Measurements from ENCODE around the gene GIGYF2.

GIGYF2 gene

GRCh38 chr2:232789082-232789481 lies 92.0 kb downstream of the GIGYF2 start:
- no peaks in the 10 kb centered on the region for H3K9me3 Mint-ChIP-seq
- intact Hi-C loops (cut with micrococcal nuclease), result no loop called here
- no peaks in the 10 kb centered on the region for H3K4me1 Mint-ChIP-seq (ENCODE audit: low read depth)
- H3K27me3 Mint-ChIP-seq, result no peaks in the 10 kb centered on the region
- H3K36me3 Mint-ChIP-seq (ENCODE audit: low read depth), result peaks cover 10% of the 10 kb centered on the region
- H3K4me3 Mint-ChIP-seq, result no peak overlapping the region
- H3K27ac Mint-ChIP-seq, result no peak overlapping the region

- Mint-ChIP-seq H3K9me3 (no peaks in the 10 kb centered on the region), H3K4me3 (no peak overlapping the region), H3K27me3 (no peaks in the 10 kb centered on the region), H3K27ac (no peak overlapping the region), H3K36me3 (ENCODE audit: low read depth) (no peaks in the 10 kb centered on the region), H3K4me1 (ENCODE audit: low read depth) (no peaks in the 10 kb centered on the region)
- intact Hi-C loops (cut with micrococcal nuclease), result no loop called here
These were observed 94.4 kb downstream of the GIGYF2 start for GRCh38 chr2:232791518-232791917.

GRCh38 chr2:232793271-232793670 lies 96.1 kb downstream of the GIGYF2 start:
- H3K9me3 Mint-ChIP-seq, result no peaks in the 10 kb centered on the region
- no peaks in the 10 kb centered on the region for H3K4me1 Mint-ChIP-seq (ENCODE audit: low read depth)
- intact Hi-C loops (cut with micrococcal nuclease), result no loop called here
- no peaks in the 10 kb centered on the region for H3K36me3 Mint-ChIP-seq (ENCODE audit: low read depth)
- H3K27ac Mint-ChIP-seq, result no peak overlapping the region
- no peaks in the 10 kb centered on the region for H3K27me3 Mint-ChIP-seq
- no peak overlapping the region for H3K4me3 Mint-ChIP-seq

GRCh38 chr2:232794981-232795380 lies 97.8 kb downstream of the GIGYF2 start:
- Mint-ChIP-seq H3K9me3 (no peaks in the 10 kb centered on the region), H3K4me1 (ENCODE audit: low read depth) (no peaks in the 10 kb centered on the region), H3K27me3 (no peaks in the 10 kb centered on the region), H3K4me3 (no peak overlapping the region), H3K36me3 (ENCODE audit: low read depth) (peaks cover 6% of the 10 kb centered on the region), H3K27ac (no peak overlapping the region)
- intact Hi-C loops (cut with micrococcal nuclease), result no loop called here

- Mint-ChIP-seq H3K27me3 (no peaks in the 10 kb centered on the region), H3K4me1 (ENCODE audit: low read depth) (no peaks in the 10 kb centered on the region), H3K4me3 (no peak overlapping the region), H3K27ac (no peak overlapping the region), H3K9me3 (no peaks in the 10 kb centered on the region), H3K36me3 (ENCODE audit: low read depth) (peaks cover 15% of the 10 kb centered on the region)
- intact Hi-C loops (cut with micrococcal nuclease), result no loop called here
These were observed 98.8 kb downstream of the GIGYF2 start for GRCh38 chr2:232795920-232796319.

GRCh38 chr2:232798187-232798586 lies 101.1 kb downstream of the GIGYF2 start:
- H3K4me3 Mint-ChIP-seq, result no peak overlapping the region
- no peak overlapping the region for H3K27ac Mint-ChIP-seq
- H3K9me3 Mint-ChIP-seq, result no peaks in the 10 kb centered on the region
- no peaks in the 10 kb centered on the region for H3K27me3 Mint-ChIP-seq
- H3K4me1 Mint-ChIP-seq (ENCODE audit: low read depth), result peaks cover 6% of the 10 kb centered on the region
- intact Hi-C loops (cut with micrococcal nuclease), result no loop called here
- peaks cover 18% of the 10 kb centered on the region for H3K36me3 Mint-ChIP-seq (ENCODE audit: low read depth)

GRCh38 chr2:232800166-232800565 lies 103.0 kb downstream of the GIGYF2 start:
- Mint-ChIP-seq H3K36me3 (ENCODE audit: low read depth) (peaks cover 36% of the 10 kb centered on the region), H3K27ac (no peak overlapping the region), H3K4me1 (ENCODE audit: low read depth) (peaks cover 6% of the 10 kb centered on the region), H3K9me3 (no peaks in the 10 kb centered on the region), H3K27me3 (no peaks in the 10 kb centered on the region), H3K4me3 (no peak overlapping the region)
- intact Hi-C loops (cut with micrococcal nuclease), result no loop called here

- intact Hi-C loops (cut with micrococcal nuclease), result no loop called here
- H3K27me3 Mint-ChIP-seq, result no peaks in the 10 kb centered on the region
- H3K4me1 Mint-ChIP-seq (ENCODE audit: low read depth), result peaks cover 6% of the 10 kb centered on the region
- peaks cover 50% of the 10 kb centered on the region for H3K36me3 Mint-ChIP-seq (ENCODE audit: low read depth)
- H3K4me3 Mint-ChIP-seq, result no peak overlapping the region
- no peak overlapping the region for H3K27ac Mint-ChIP-seq
- no peaks in the 10 kb centered on the region for H3K9me3 Mint-ChIP-seq
These were observed 105.0 kb downstream of the GIGYF2 start for GRCh38 chr2:232802091-232802490.

GRCh38 chr2:232809349-232810124 lies 112.4 kb downstream of the GIGYF2 start:
- intact Hi-C loops (cut with micrococcal nuclease), result no loop called here
- H3K27me3 Mint-ChIP-seq, result no peaks in the 10 kb centered on the region

GRCh38 chr2:232810444-232810843 lies 113.3 kb downstream of the GIGYF2 start:
- H3K9me3 Mint-ChIP-seq, result no peaks in the 10 kb centered on the region
- H3K4me3 Mint-ChIP-seq, result no peak overlapping the region
- H3K4me1 Mint-ChIP-seq (ENCODE audit: low read depth), result peaks cover 6% of the 10 kb centered on the region
- H3K27ac Mint-ChIP-seq, result no peak overlapping the region
- H3K27me3 Mint-ChIP-seq, result no peaks in the 10 kb centered on the region
- H3K36me3 Mint-ChIP-seq (ENCODE audit: low read depth), result peaks cover 93% of the 10 kb centered on the region
- intact Hi-C loops (cut with micrococcal nuclease), result no loop called here

More at GRCh38 chr2:232809349-232810124, 112.4 kb downstream of the GIGYF2 start:
- Mint-ChIP-seq H3K4me3 (no peak overlapping the region), H3K9me3 (no peaks in the 10 kb centered on the region), H3K36me3 (ENCODE audit: low read depth) (peaks cover 93% of the 10 kb centered on the region), H3K27ac (no peak overlapping the region), H3K4me1 (ENCODE audit: low read depth) (no peaks in the 10 kb centered on the region)

- Mint-ChIP-seq H3K27ac (no peak overlapping the region), H3K27me3 (no peaks in the 10 kb centered on the region)
- intact Hi-C loops (cut with micrococcal nuclease), result no loop called here
These were observed 118.4 kb downstream of the GIGYF2 start for GRCh38 chr2:232815569-232815968.

GRCh38 chr2:232816657-232817056 lies 119.5 kb downstream of the GIGYF2 start:
- intact Hi-C loops (cut with micrococcal nuclease), result no loop called here
- peaks cover 9% of the 10 kb centered on the region for H3K4me1 Mint-ChIP-seq (ENCODE audit: low read depth)

More at GRCh38 chr2:232815569-232815968, 118.4 kb downstream of the GIGYF2 start:
- H3K4me1 Mint-ChIP-seq (ENCODE audit: low read depth), result peaks cover 9% of the 10 kb centered on the region
- peaks cover 99% of the 10 kb centered on the region for H3K36me3 Mint-ChIP-seq (ENCODE audit: low read depth)
- H3K9me3 Mint-ChIP-seq, result no peaks in the 10 kb centered on the region
- no peak overlapping the region for H3K4me3 Mint-ChIP-seq

GRCh38 chr2:232817756-232818155 lies 120.6 kb downstream of the GIGYF2 start:
- Mint-ChIP-seq H3K4me1 (ENCODE audit: low read depth) (peaks cover 9% of the 10 kb centered on the region), H3K4me3 (no peak overlapping the region), H3K27me3 (no peaks in the 10 kb centered on the region), H3K9me3 (no peaks in the 10 kb centered on the region), H3K27ac (no peak overlapping the region), H3K36me3 (ENCODE audit: low read depth) (peaks cover 96% of the 10 kb centered on the region)
- intact Hi-C loops (cut with micrococcal nuclease), result no loop called here

More at GRCh38 chr2:232816657-232817056, 119.5 kb downstream of the GIGYF2 start:
- no peak overlapping the region for H3K4me3 Mint-ChIP-seq
- no peak overlapping the region for H3K27ac Mint-ChIP-seq
- H3K36me3 Mint-ChIP-seq (ENCODE audit: low read depth), result peaks cover 98% of the 10 kb centered on the region
- H3K9me3 Mint-ChIP-seq, result no peaks in the 10 kb centered on the region
- no peaks in the 10 kb centered on the region for H3K27me3 Mint-ChIP-seq

- Mint-ChIP-seq H3K36me3 (ENCODE audit: low read depth) (peaks cover 95% of the 10 kb centered on the region), H3K4me1 (ENCODE audit: low read depth) (no peaks in the 10 kb centered on the region), H3K27me3 (no peaks in the 10 kb centered on the region), H3K27ac (no peak overlapping the region), H3K9me3 (no peaks in the 10 kb centered on the region), H3K4me3 (no peak overlapping the region)
- intact Hi-C loops (cut with micrococcal nuclease), result no loop called here
These were observed 132.9 kb downstream of the GIGYF2 start for GRCh38 chr2:232829988-232830387.

GRCh38 chr2:232831496-232831895 lies 134.4 kb downstream of the GIGYF2 start:
- Mint-ChIP-seq H3K36me3 (ENCODE audit: low read depth) (peaks cover 93% of the 10 kb centered on the region), H3K27me3 (no peaks in the 10 kb centered on the region), H3K27ac (no peak overlapping the region), H3K4me3 (no peak overlapping the region), H3K4me1 (ENCODE audit: low read depth) (no peaks in the 10 kb centered on the region), H3K9me3 (no peaks in the 10 kb centered on the region)
- intact Hi-C loops (cut with micrococcal nuclease), result no loop called here
